Stimulated activated CD4-positive, alpha-beta T cell treated with anti-CD3 and anti-CD28 coated beads, Interleukin-15, amount 100 ng/mL, for 48 hours (primary cell): ENCODE data around the gene ASCC3.

ENCODE experiments used
- DNase-seq, 2 donors: peaks; one replicate each; pipeline ENCODE4 v3.0.0-alpha.2; 2020; ENCODE audit warnings: low read depth in 2 of 2

Gene ASCC3

GRCh38 chr6:100504786-100505737 is 376.1 kb downstream of the ASCC3 start:
- no peak for DNase-seq

DNA sequence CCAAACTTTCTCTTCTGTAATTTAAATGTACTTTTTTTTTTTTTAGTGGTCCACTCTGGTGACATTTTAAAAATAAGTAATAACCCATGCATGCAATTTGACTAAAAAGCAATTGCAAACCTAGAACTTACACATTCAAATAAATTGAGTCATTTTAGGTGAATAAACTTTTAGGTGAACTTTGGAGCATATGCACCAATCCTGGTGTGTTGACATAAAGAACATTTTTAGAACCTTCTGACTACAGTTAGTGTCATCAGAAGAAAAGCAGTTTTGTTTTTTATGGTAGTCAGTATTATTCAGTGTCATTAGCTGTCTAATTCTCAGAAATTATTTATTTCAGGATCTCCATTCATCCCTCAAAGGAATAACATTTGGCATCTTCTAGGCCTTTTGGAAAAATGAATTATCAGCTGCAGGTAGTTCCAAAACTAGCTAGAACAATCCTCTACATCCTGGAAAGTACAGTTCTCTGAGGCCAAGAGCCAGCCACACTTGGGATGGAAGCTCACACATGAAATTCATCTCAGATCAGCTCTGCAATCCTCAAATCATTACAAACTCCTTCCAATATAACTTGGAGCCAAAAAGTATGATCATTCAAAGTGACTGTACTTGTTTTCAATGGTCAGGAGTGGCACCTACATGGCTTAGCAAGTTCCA is 378.0 kb downstream of the ASCC3 start:
- no peak for DNase-seq

GRCh38 chr6:100493206-100493888 is 387.8 kb downstream of the ASCC3 start:
- DNase-seq: no peak

DNA sequence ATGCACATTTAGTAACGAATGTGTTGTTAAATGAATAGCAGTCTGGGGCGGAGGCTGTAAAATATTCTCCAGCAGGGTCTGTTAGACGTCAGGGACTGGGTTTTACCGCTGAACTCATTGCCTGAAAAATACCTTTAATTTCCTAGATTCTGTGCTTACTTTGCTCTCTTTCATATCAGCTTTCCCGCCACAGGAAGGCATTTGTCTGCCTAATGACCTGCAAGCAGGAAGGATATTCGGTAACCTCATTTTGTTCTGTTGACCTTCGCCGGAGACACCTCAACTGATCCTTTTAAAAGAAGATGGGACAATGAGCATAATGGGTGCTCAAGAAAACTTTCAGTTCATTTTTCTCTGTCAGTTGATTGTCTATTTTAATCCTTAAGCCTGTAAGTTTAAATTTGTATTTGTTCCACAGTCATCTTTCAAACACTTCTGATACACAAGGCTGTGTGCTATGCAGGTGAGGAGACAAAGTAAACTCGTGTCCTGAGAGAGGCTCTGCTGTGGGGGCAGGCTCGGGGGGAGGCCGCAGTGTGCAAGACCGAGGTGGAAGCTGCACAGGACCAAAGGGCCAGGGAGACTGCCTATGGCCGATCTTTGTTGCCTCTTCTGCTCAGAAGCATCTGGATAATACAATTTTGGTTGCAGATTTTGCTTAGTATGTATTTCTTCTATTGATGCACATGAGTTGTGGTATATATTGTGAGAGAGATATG is 389.0 kb downstream of the ASCC3 start:
- no peak for DNase-seq

DNA sequence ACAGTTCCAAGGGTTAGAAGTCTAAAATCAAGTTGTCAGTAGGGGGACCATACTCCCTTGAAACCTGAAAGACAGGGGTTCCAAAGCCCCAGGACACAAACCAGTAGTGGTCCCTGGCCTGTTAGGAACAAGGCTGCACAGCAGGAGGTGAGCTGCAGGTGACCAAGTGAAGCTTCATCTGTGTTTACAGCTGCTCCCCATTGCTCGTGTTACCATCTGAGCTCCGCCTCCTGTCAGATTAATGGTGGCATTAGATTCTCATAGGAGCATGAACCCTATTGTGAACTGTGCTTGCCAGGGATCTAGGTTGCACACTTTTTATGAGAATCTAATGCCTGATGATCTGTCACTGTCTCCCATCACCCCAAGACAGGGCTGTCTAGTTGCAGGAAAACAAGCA is 391.1 kb downstream of the ASCC3 start:
- no peak for DNase-seq

GRCh38 chr6:100488244-100488643 is 392.9 kb downstream of the ASCC3 start:
- no peak for DNase-seq

DNA sequence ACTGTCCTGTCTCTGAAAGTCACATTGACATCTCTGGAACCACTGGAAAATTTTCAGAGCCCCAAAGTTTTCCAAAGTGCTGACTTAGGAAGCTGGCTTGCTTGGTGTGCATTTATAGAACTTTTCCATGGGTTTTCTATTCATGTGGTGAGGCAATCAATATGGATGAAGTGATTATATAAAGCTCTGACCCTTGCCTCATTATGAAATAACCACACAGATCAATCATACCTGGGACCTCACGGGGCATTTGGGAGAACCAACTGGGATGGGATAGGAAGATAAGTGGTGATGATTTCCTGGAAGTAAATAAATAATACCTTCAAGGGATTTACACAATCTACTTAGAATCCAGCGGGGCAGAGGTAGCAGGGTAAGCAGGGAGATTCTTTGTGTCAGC is 393.5 kb downstream of the ASCC3 start:
- no peak for DNase-seq

GRCh38 chr6:100485268-100485667 is 395.9 kb downstream of the ASCC3 start:
- no peak for DNase-seq

DNA sequence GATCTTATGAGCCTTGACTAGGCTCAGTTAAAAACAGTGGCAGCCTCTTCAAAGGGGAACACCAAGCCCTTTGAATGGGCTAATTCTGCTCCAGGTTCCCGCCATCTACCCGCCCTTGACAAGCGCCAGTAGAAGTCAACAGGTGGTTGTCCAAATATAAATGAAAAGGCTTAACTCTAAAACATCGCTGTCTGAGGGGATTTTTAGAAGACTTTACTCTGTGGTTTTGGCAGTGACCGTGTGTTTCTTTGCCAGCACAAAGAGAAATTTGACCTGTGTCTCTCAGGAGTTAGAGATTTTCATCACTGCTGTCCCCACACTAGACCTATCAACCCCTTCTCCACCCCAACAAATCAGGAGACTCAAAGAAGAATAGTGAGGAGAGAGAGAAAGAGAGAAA is 396.7 kb downstream of the ASCC3 start:
- no peak for DNase-seq

GRCh38 chr6:100482698-100483097 is 398.4 kb downstream of the ASCC3 start:
- DNase-seq: no peak

- DNase-seq: no peak
Observed at GRCh38 chr6:100479179-100480035, 401.7 kb downstream of the ASCC3 start.

DNA sequence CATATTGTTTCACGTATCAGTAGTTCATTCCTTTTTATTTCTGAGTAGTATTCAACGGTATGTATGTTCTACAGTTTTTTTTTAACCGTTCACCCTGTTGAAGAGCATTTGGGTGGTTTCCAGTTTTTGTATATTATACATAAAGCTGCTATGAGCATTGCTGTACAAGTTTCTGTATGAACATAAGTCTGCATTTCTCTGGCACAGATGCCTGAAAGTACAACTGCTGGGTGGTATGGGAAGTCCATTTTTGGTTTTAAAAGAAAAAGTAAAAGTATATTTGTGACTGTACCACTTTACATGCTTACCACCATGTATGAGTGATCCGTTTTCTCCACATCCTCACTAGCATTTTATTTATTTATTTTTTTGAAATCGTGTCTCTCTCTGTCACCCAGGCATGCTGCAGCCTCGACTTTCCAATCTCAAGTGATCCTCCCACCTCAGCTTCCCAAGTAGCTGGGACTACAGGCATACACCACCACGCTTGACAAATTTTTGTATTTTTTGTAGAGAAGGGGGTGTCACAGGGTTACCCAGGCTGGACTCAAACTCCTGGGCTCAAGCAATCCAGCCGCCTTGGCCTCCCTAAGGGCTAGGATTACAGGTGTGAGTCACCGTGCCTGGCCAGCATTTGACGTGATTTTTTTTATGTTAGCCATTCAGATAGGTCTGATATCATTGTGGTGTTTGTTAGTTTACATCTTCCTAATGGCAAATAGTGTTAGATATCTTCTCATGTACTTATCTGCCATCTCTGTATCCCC is 405.4 kb downstream of the ASCC3 start:
- DNase-seq: no peak

DNA sequence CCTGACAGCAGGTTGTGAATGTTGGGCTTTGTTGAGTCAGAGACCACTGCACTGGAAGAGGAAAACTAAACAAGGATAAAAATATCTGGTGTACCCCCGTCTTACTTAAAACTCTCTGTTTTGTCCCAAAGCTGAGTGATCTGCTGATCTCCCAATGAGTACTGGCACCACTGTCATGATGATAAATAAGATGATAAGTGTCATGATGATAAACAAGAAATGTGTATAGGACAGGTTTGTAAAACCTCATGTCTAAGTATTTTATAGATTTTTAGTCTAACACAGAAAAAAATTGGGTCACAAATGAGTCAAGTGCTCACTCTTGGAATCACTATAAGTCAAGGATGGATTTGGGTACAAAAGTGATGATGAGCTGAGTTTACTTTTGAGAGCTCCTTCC is 407.9 kb downstream of the ASCC3 start:
- no peak for DNase-seq

DNA sequence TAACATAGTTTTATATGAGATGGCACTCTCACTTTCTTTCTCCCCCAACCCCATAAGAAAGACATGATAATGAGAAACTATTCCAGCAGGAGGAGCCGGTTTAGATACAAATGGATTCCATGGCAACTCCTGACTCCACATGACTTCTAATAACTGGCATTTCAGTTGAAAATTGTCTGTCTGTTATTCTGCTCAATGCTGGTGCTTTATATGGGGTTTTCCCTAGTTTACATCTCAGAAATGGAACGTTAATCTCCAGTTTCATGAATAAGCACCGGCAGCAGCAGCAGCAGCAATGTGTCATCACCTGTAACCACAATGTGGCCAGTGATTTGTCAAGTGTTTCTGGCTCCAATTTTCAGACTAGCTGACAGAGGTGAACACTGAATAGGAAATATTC is 408.5 kb downstream of the ASCC3 start:
- peak in 1 of 2 donors; percentile 43 for DNase-seq

DNA sequence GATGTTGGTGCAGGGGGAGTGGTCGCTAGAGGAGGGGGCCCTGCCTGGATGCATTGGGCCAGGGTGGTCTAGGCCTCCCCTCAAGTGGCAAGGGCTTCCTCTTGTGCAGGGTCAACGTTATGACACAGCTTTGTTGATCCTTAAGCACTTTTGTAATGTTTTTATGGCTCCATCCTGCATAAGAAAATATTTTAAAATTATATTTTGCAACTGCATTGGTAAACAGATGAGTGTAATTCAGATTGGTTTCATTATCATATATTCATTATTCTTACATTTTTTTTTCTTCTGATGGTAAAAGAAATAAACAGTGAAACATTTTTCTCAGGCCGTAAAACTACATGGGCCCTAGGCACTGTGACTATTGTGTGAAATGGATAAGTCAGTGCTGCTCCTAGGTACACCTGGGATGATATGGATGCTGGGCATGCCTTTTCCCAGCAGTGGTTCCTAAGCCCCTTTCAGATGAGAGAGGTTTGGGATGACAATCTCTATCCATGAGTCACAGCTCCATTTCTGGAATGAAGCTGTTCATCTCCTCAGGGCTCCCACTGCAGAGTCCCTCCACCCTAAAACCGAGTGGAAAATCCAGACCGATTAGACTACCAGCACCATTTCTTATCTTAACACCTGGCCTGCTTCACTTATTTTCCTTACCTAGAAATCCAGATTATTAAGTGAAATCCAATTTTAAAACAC is 410.6 kb downstream of the ASCC3 start:
- DNase-seq: no peak

GRCh38 chr6:100469101-100469859 is 411.8 kb downstream of the ASCC3 start:
- no peak for DNase-seq

DNA sequence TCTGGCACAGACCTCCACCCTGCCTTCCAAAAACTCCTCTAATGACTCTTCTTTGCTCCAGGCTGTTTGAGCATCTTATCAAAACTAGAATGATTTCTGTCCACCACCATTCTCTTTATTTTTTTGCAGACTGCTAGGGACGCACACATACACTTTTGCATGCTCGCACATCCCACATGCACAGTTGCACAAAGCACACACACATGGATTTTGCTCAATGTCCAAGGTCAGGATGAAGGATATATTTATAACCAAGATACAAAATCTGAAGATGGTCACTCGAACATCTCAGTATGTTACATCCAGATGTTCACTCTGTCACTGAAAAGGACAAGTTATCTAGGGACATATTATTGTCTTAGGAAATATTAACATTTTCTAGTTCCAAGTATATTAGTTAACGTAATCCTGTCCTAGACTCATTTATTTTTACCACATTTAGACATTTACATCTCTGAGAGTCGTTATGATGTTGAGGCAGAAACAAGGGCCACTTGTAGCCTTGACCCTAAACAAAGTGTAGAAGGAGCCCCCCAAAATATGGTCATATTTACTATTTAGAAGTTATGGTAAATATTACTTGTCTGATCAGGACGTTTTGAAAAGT is 413.0 kb downstream of the ASCC3 start:
- no peak for DNase-seq
